Ascending aorta (tissue), 2 donors: ENCODE results near the gene TMEM9. TPM values are rescaled to one million over a fixed set of nuclear protein-coding genes. Genes with fewer than 3 reads are reported as not detected.

Experiments used
- DNase-seq, 2 donors: peaks; one replicate each; pipeline ENCODE4 v3.0.0-alpha.2; 2019; ENCODE audit warnings: low spot score in 2 of 2
- H3K27ac ChIP-seq, 2 donors: fragments of 200-600 bp; sonication (generic); one replicate each; pipeline ENCODE4 v1.5.1; 2016 to 2017; ENCODE audit warnings: mild to moderate bottlenecking in 1 of 2
- H3K27me3 ChIP-seq: fragments of 200-600 bp; sonication (generic); one replicate; pipeline ENCODE4 v1.5.1; 2017
- H3K36me3 ChIP-seq, 2 donors: fragments of 200-600 bp; sonication (generic); one replicate each; pipeline ENCODE4 v1.5.1; 2016
- H3K4me1 ChIP-seq, 2 donors: fragments of 200-600 bp; sonication (generic); one replicate each; pipeline ENCODE4 v1.5.1; 2016 to 2017; ENCODE audit warnings: mild to moderate bottlenecking in 1 of 2
- H3K4me3 ChIP-seq, 2 donors: fragments of 200-600 bp; sonication (generic); one replicate each; pipeline ENCODE4 v1.5.1; 2016 to 2017; ENCODE audit warnings: mild to moderate bottlenecking in 1 of 2
- H3K9me3 ChIP-seq, 2 donors: fragments of 200-600 bp; sonication (generic); one replicate each; pipeline ENCODE4 v1.5.1; 2016
- intact Hi-C: fragments of 100-400 bp; cut with DNase I; formaldehyde crosslinking; loops from one replicate; pipeline ENCODE4 v1.15.1; 2023
- total RNA-seq: library from RNA; depleted of rRNA; stranded (reverse); fragments of >200 nt; gene quantifications from one replicate; pipeline ENCODE4 v1.1.0, GENCODE V29; 2016
- TF ChIP-seq, protein P1 (sequence below), 3 experiments: fragments of 200-600 bp in 2 of 3; fragments of 450-650 bp in 1 of 3; sonication (generic) in 2 of 3; IDR thresholded peaks; one replicate each; pipeline ENCODE4 v1.5.1; 2016 to 2019; ENCODE audit warnings: antibody characterized with exemption in 3 of 3, mild to moderate bottlenecking in 1 of 3, moderate library complexity in 1 of 3

Gene TMEM9
- total RNA-seq, 1 donor from 2014 or later: 45.8 TPM

DNA sequence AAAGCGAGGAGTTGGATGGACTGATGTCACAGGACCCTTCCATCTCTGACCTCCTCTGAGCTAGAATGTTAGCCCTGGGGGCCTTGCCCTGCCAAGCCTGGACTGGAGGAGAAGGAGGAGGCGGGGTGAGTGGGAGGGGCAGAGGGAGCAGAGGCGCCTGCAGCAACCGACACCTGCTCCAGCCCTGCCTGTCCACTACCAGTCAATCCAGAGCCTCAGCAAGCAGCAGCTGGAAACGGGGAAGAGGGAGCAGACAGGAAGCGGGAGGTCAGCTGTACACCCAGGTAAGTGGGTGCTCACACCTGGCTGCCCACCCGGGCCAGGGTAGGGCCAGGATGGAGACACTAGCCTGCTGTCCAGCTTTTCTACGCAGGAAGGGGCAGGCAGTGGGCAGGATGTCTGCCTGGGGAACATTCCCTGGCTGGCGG, 36.4 kb upstream of the TMEM9 start, which contains the start of gene IGFN1:
TSS of gene IGFN1 (plus strand) at position 201 of the 428 bp plus-strand sequence. CDS start 2,470 bp downstream, outside the sequence.
- Histone ChIP-seq H3K36me3 (no peaks in the 10 kb centered on the region), H3K27me3 (no peaks in the 10 kb centered on the region), H3K9me3 (no peaks in the 10 kb centered on the region), H3K27ac (no peak within 1 kb of the TSS), H3K4me1 (no peaks in the 10 kb centered on the region), H3K4me3 (no peak within 1 kb of the TSS)
- DNase-seq: no peak
- intact Hi-C loops: no loop called here
- TF ChIP-seq, protein P1, sequence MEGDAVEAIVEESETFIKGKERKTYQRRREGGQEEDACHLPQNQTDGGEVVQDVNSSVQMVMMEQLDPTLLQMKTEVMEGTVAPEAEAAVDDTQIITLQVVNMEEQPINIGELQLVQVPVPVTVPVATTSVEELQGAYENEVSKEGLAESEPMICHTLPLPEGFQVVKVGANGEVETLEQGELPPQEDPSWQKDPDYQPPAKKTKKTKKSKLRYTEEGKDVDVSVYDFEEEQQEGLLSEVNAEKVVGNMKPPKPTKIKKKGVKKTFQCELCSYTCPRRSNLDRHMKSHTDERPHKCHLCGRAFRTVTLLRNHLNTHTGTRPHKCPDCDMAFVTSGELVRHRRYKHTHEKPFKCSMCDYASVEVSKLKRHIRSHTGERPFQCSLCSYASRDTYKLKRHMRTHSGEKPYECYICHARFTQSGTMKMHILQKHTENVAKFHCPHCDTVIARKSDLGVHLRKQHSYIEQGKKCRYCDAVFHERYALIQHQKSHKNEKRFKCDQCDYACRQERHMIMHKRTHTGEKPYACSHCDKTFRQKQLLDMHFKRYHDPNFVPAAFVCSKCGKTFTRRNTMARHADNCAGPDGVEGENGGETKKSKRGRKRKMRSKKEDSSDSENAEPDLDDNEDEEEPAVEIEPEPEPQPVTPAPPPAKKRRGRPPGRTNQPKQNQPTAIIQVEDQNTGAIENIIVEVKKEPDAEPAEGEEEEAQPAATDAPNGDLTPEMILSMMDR (IDR thresholded peaks at IDR 0.05): no peak

DNA sequence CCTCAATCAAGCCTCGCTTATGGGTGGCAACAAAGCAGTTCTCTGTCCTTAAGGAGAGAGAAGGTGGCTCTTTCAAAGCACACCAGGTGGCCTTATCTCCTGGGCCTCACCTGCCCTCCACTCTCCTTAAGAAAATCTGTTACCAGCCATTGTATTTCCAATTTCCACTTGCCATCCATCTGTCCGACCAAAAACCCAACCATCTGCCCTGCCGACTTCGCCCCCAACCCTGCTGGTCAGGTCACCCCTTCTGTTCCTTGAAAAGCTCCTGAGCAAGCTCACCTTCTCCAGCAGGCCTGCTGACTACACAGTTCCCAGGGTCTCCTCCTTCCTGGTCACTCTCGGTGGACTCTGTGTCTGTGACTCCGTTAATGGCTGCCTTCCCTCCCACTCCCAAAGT, 35.7 kb upstream of the TMEM9 start:
- DNase-seq: no peak
- TF ChIP-seq, protein P1 (IDR thresholded peaks at IDR 0.05): no peak
- no peak overlapping the region for H3K27ac ChIP-seq
- intact Hi-C loops: no loop called here
- H3K27me3 ChIP-seq: no peaks in the 10 kb centered on the region
- H3K9me3 ChIP-seq: no peaks in the 10 kb centered on the region
- no peak overlapping the region for H3K4me3 ChIP-seq
- H3K36me3 ChIP-seq: no peaks in the 10 kb centered on the region
- H3K4me1 ChIP-seq: no peaks in the 10 kb centered on the region

- intact Hi-C loops: no loop called here
- TF ChIP-seq, protein P1 (IDR thresholded peaks at IDR 0.05): no peak
- Histone ChIP-seq H3K4me3 (no peak overlapping the region), H3K27me3 (no peaks in the 10 kb centered on the region), H3K4me1 (no peaks in the 10 kb centered on the region), H3K9me3 (no peaks in the 10 kb centered on the region), H3K36me3 (no peaks in the 10 kb centered on the region), H3K27ac (no peak overlapping the region)
- no peak for DNase-seq
These were observed 34.8 kb upstream of the TMEM9 start for GRCh38 chr1:201189085-201189484.

DNA sequence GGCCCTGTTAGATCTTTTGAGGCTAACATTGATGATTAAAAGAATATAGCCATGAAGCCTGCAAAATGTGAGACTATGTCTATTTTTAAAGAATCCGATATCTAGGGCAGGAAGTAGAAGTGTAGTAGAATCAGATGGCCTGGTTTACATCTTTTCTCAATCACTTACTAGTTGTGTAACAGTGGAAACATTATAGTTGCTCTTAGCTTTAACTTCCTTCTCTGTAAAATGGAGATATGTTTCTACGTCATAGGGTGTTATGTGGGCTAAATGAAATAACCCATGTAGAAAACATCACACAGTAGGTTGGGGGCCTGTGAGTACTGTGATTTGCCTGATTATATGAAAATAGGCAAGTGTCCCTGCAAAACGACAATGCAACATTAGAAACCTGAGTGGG, 31.9 kb upstream of the TMEM9 start:
- no peak overlapping the region for H3K27ac ChIP-seq
- intact Hi-C loops: no loop called here
- no peak for DNase-seq
- TF ChIP-seq, protein P1 (IDR thresholded peaks at IDR 0.05): no peak
- no peaks in the 10 kb centered on the region for H3K27me3 ChIP-seq
- no peaks in the 10 kb centered on the region for H3K36me3 ChIP-seq
- no peaks in the 10 kb centered on the region for H3K4me1 ChIP-seq
- no peaks in the 10 kb centered on the region for H3K9me3 ChIP-seq
- H3K4me3 ChIP-seq: no peak overlapping the region

GRCh38 chr1:201185527-201186128, 31.4 kb upstream of the TMEM9 start:
- H3K27me3 ChIP-seq: no peaks in the 10 kb centered on the region
- no peaks in the 10 kb centered on the region for H3K4me1 ChIP-seq
- H3K9me3 ChIP-seq: no peaks in the 10 kb centered on the region
- H3K27ac ChIP-seq: no peak overlapping the region
- TF ChIP-seq, protein P1 (IDR thresholded peaks at IDR 0.05): no peak
- DNase-seq: no peak
- H3K4me3 ChIP-seq: no peak overlapping the region
- H3K36me3 ChIP-seq: no peaks in the 10 kb centered on the region
- intact Hi-C loops: no loop called here

GRCh38 chr1:201185123-201185453, 30.8 kb upstream of the TMEM9 start:
- no peak for DNase-seq
- intact Hi-C loops: no loop called here
- Histone ChIP-seq H3K27ac (no peak overlapping the region), H3K36me3 (no peaks in the 10 kb centered on the region), H3K27me3 (no peaks in the 10 kb centered on the region), H3K9me3 (no peaks in the 10 kb centered on the region), H3K4me1 (no peaks in the 10 kb centered on the region), H3K4me3 (no peak overlapping the region)
- TF ChIP-seq, protein P1 (IDR thresholded peaks at IDR 0.05): peak in 1 of 3 experiments; percentile 16
